B cell (primary cell): ENCODE results near the gene SLC4A2. TPM values are rescaled to one million over a fixed set of nuclear protein-coding genes. Genes with fewer than 3 reads are reported as not detected.

Experiments used
- ATAC-seq: fragments of 200-7000 bp; cut with Tn5 transposase; one replicate; pipeline ENCODE4 v1.10.0; 2021; ENCODE audit warnings: low read depth, mild to moderate bottlenecking, moderate number of reproducible peaks, moderate library complexity
- CTCF ChIA-PET: fragments of 350-600 bp; sonication (Branson Sonifier 250); formaldehyde crosslinking; loops from one replicate; lab custom pipeline; 2021; ENCODE audit warnings: antibody characterized with exemption, inconsistent platforms; lab: Charles Lee
- POLR2A ChIA-PET: fragments of 350-600 bp; sonication (Branson Sonifier 250); formaldehyde crosslinking; loops from one replicate; lab custom pipeline; 2021; ENCODE audit warnings: antibody characterized with exemption; lab: Charles Lee
- DNase-seq: peaks from one replicate; pipeline ENCODE4 v3.0.0; 2013
- H2AFZ ChIP-seq: 2 replicates; pipeline ENCODE4 v1.6.1; 2012; ENCODE audit warnings: mild to moderate bottlenecking, low read depth, low read length; ENCODE audit not compliant: insufficient read depth, poor library complexity, severe bottlenecking
- H3K27ac ChIP-seq, 2 donors: 1 replicate in 1 of 2; 2 replicates in 1 of 2; pipeline ENCODE4 v1.5.1; 2012 to 2013; ENCODE audit warnings: low read length in 2 of 2, mild to moderate bottlenecking in 2 of 2, moderate library complexity in 1 of 2
- H3K27me3 ChIP-seq, 4 experiments: fragments of 200-600 bp in 1 of 4; sonication (generic) in 1 of 4; replicated peaks in 1 of 4; 1 replicate in 2 of 4; 2 replicates in 2 of 4; pipeline versions ENCODE4 v1.6.1 to v1.7.0; 2013 to 2016; ENCODE audit warnings: low read length in 3 of 4, mild to moderate bottlenecking in 2 of 4, mixed read lengths in 1 of 4, moderate library complexity in 1 of 4; ENCODE audit not compliant: insufficient read depth in 4 of 4, control insufficient read depth in 3 of 4; ENCODE audit errors: control extremely low read depth in 1 of 4
- H3K36me3 ChIP-seq, 2 experiments: replicated peaks in 1 of 2; 1 replicate in 1 of 2; 2 replicates in 1 of 2; pipeline versions ENCODE4 v1.6.1 to v1.7.1; 2013; ENCODE audit warnings: low read length in 1 of 2; ENCODE audit not compliant: insufficient read depth in 2 of 2, control insufficient read depth in 1 of 2; ENCODE audit errors: control extremely low read depth in 1 of 2, extremely low read depth in 1 of 2
- H3K4me1 ChIP-seq, 2 donors: fragments of 200-600 bp in 1 of 2; sonication (generic) in 1 of 2; 1 replicate in 1 of 2; 2 replicates in 1 of 2; pipeline versions ENCODE4 v1.5.1 to v1.6.1; 2013 to 2017; ENCODE audit warnings: low read length in 2 of 2; ENCODE audit not compliant: control insufficient read depth in 2 of 2, insufficient read depth in 2 of 2
- H3K4me2 ChIP-seq: replicated peaks from 2 replicates; pipeline ENCODE3; 2012; ENCODE audit warnings: mild to moderate bottlenecking, low read depth, low read length; ENCODE audit not compliant: poor library complexity, severe bottlenecking
- H3K4me3 ChIP-seq, 5 experiments: fragments of 200-600 bp in 1 of 5; sonication (generic) in 1 of 5; 1 replicate in 3 of 5; 2 replicates in 2 of 5; pipeline versions ENCODE4 v1.5.1 to v1.7.0; 2011 to 2016; ENCODE audit warnings: low read length in 4 of 5, mild to moderate bottlenecking in 4 of 5, low read depth in 2 of 5, control low read depth in 1 of 5, moderate library complexity in 1 of 5; ENCODE audit not compliant: insufficient read depth in 1 of 5; ENCODE audit errors: control extremely low read depth in 1 of 5, extremely low read depth in 1 of 5
- H3K79me2 ChIP-seq: fragments of 200-600 bp; sonication (generic); one replicate; pipeline ENCODE4 v1.6.0; 2016; ENCODE audit warnings: low read length; ENCODE audit not compliant: control insufficient read depth, insufficient read depth
- H3K9ac ChIP-seq: fragments of 200-600 bp; sonication (generic); 2 replicates; pipeline ENCODE4 v1.6.1; 2017; ENCODE audit warnings: mild to moderate bottlenecking, low read length, moderate library complexity
- H3K9me3 ChIP-seq, 3 donors: one replicate each; pipeline versions ENCODE4 v1.6.1 to v1.7.1; 2013; ENCODE audit warnings: low read length in 2 of 3; ENCODE audit not compliant: control insufficient read depth in 2 of 3, insufficient read depth in 1 of 3; ENCODE audit errors: control extremely low read depth in 1 of 3
- H4K20me1 ChIP-seq: 2 replicates; pipeline ENCODE4 v1.6.0; 2012; ENCODE audit warnings: mild to moderate bottlenecking, low read length; ENCODE audit not compliant: insufficient read depth, control insufficient read depth, poor library complexity, severe bottlenecking
- H3K27ac Mint-ChIP-seq: one replicate; pipeline ENCODE4 v1.8.0; 2021; ENCODE audit warnings: mixed read lengths
- H3K27me3 Mint-ChIP-seq: one replicate; pipeline ENCODE4 v1.8.0; 2021; ENCODE audit warnings: mixed read lengths
- H3K4me1 Mint-ChIP-seq: one replicate; pipeline ENCODE4 v1.8.0; 2021; ENCODE audit warnings: mixed read lengths
- H3K4me3 Mint-ChIP-seq: one replicate; pipeline ENCODE4 v1.8.0; 2021; ENCODE audit warnings: mixed read lengths
- H3K9me3 Mint-ChIP-seq: one replicate; pipeline ENCODE4 v1.8.0; 2022; ENCODE audit warnings: mixed read lengths; ENCODE audit not compliant: insufficient read depth
- CTCF ChIP-seq: fragments of 200-600 bp; IDR thresholded peaks from one replicate; pipeline ENCODE4 v1.8.0; 2022; ENCODE audit warnings: antibody characterized with exemption, mild to moderate bottlenecking
- EZH2 ChIP-seq: IDR thresholded peaks from 2 replicates; pipeline ENCODE4 v1.6.1; 2012; ENCODE audit warnings: borderline replicate concordance, low read depth, mild to moderate bottlenecking, moderate library complexity, low read length; ENCODE audit not compliant: insufficient read depth, poor library complexity, severe bottlenecking
- WGBS: methylation state at CpG from one replicate; pipeline ENCODE4 v1.1.5; 2013; ENCODE audit warnings: missing lambda C conversion rate; ENCODE audit not compliant: insufficient coverage; 5-methylcytosine and 5-hydroxymethylcytosine counted together
- intact Hi-C: fragments of 100-400 bp; cut with micrococcal nuclease; formaldehyde crosslinking; loops from one replicate; pipeline ENCODE4 v1.10.0; 2022
- polyA plus RNA-seq: library from polyadenylated mRNA; depleted of rRNA; stranded (reverse); fragments of >200 nt; gene quantifications from 2 replicates; pipeline ENCODE4 v1.2.3, GENCODE V29; 2012
- total RNA-seq, 2 donors: library from RNA; stranded (reverse); fragments of 120-200 nt in 1 of 2; gene quantifications; 1 replicate in 1 of 2; 2 replicates in 1 of 2; pipeline versions ENCODE4 v1.2.3 to v1.2.4, GENCODE V29; 2013 to 2022

Gene SLC4A2
- total and polyA plus RNA-seq, 2 donors (not counting 1 experiment from before 2014, with no cell fraction given): 82.8 to 113 TPM

- no peak overlapping the region for H2AFZ ChIP-seq
- H3K79me2 ChIP-seq: no peaks in the 10 kb centered on the region
- Mint-ChIP-seq H3K27me3 (peaks cover 10% of the 10 kb centered on the region), H3K27ac (no peak overlapping the region), H3K4me3 (no peak overlapping the region), H3K9me3 (no peaks in the 10 kb centered on the region), H3K4me1 (no peaks in the 10 kb centered on the region)
- no peaks in the 10 kb centered on the region for H3K9me3 ChIP-seq
- no peak overlapping the region for H3K27ac ChIP-seq
- H3K4me3 ChIP-seq: no peak overlapping the region
- ATAC-seq: no peak
- no peaks in the 10 kb centered on the region for H3K36me3 ChIP-seq
- WGBS: 100% methylated on average over 5 of the region's 12 CpGs
- H3K4me2 ChIP-seq: no peak overlapping the region
- peaks cover 0 to 2% (median 0%) of the 10 kb centered on the region in 4 experiments for H3K27me3 ChIP-seq
- no peak for DNase-seq
- H3K4me1 ChIP-seq: no peaks in the 10 kb centered on the region
- H3K9ac ChIP-seq: no peak overlapping the region
- POLR2A ChIA-PET: no interaction called here
- H4K20me1 ChIP-seq: no peaks in the 10 kb centered on the region
- no peak for TF ChIP-seq CTCF
- TF ChIP-seq EZH2: no peak
- intact Hi-C loops: no loop called here
- CTCF ChIA-PET: no interaction called here
These were observed 44.6 kb downstream of the SLC4A2 start for GRCh38 chr7:151103973-151104372.

- no peak overlapping the region for H3K4me2 ChIP-seq
- peaks cover 10% of the 10 kb centered on the region for H3K27me3 Mint-ChIP-seq
- H3K9ac ChIP-seq: no peak overlapping the region
- CTCF ChIA-PET: no interaction called here
- H3K4me3 ChIP-seq: no peak overlapping the region
- intact Hi-C loops: no loop called here
- no peak overlapping the region for H3K4me3 Mint-ChIP-seq
- no peaks in the 10 kb centered on the region for H3K36me3 ChIP-seq
- no peaks in the 10 kb centered on the region for H3K4me1 Mint-ChIP-seq
- H3K27ac ChIP-seq: no peak overlapping the region
- DNase-seq (no peak), ATAC-seq (no peak)
- no peak overlapping the region for H3K27ac Mint-ChIP-seq
- no peaks in the 10 kb centered on the region for H4K20me1 ChIP-seq
- peaks cover 0 to 2% (median 0%) of the 10 kb centered on the region in 4 experiments for H3K27me3 ChIP-seq
- WGBS: 72% methylated on average over 21 of the region's 23 CpGs
- no peaks in the 10 kb centered on the region for H3K79me2 ChIP-seq
- no peak overlapping the region for H2AFZ ChIP-seq
- POLR2A ChIA-PET: no interaction called here
- TF ChIP-seq CTCF (no peak), EZH2 (no peak)
- H3K4me1 ChIP-seq: no peaks in the 10 kb centered on the region
- no peaks in the 10 kb centered on the region for H3K9me3 ChIP-seq
- no peaks in the 10 kb centered on the region for H3K9me3 Mint-ChIP-seq
These were observed 45.2 kb downstream of the SLC4A2 start for GRCh38 chr7:151104411-151105235.
